CD4-positive, alpha-beta T cell (primary cell): Measurements from ENCODE around the gene CDH13. TPM values are rescaled to one million over a fixed set of nuclear protein-coding genes. Genes with fewer than 3 reads are reported as not detected.

ENCODE experiments used
- ATAC-seq: fragments of 200-7000 bp; cut with Tn5 transposase; one replicate; pipeline ENCODE4 v1.10.0; 2022; ENCODE audit warnings: mild to moderate bottlenecking; ENCODE audit not compliant: poor library complexity
- CTCF ChIA-PET: fragments of 350-600 bp; sonication (Branson Sonifier 250); formaldehyde crosslinking; loops from one replicate; lab custom pipeline; 2021; ENCODE audit warnings: antibody characterized with exemption, inconsistent platforms; lab: Charles Lee
- POLR2A ChIA-PET: fragments of 350-600 bp; sonication (Branson Sonifier 250); formaldehyde crosslinking; loops from one replicate; lab custom pipeline; 2021; ENCODE audit warnings: antibody characterized with exemption, inconsistent platforms; lab: Charles Lee
- DNase-seq, 14 experiments: peaks; one replicate each; pipeline ENCODE4 v3.0.0-alpha.2; 2013 to 2020; ENCODE audit warnings: mixed read lengths in 2 of 14
- H3K27ac ChIP-seq, 2 donors: one replicate each; pipeline versions ENCODE4 v1.5.1 to v1.7.0; 2013; ENCODE audit warnings: low read length in 2 of 2, low read depth in 1 of 2, mild to moderate bottlenecking in 1 of 2
- H3K27me3 ChIP-seq, 2 experiments: 1 replicate in 1 of 2; 2 replicates in 1 of 2; pipeline versions ENCODE4 v1.6.1 to v1.7.0; 2013; ENCODE audit warnings: low read length in 2 of 2, control low read depth in 1 of 2, mild to moderate bottlenecking in 1 of 2, moderate library complexity in 1 of 2; ENCODE audit not compliant: insufficient read depth in 2 of 2, control insufficient read depth in 1 of 2
- H3K36me3 ChIP-seq: one replicate; pipeline ENCODE4 v1.6.1; 2013; ENCODE audit warnings: low read length, control low read depth; ENCODE audit not compliant: insufficient read depth
- H3K4me1 ChIP-seq: one replicate; pipeline ENCODE4 v1.6.1; 2013; ENCODE audit warnings: low read length, control low read depth; ENCODE audit not compliant: insufficient read depth
- H3K4me3 ChIP-seq: one replicate; pipeline ENCODE4 v1.5.1; 2013; ENCODE audit warnings: mild to moderate bottlenecking, low read length, moderate library complexity
- H3K9me3 ChIP-seq, 2 experiments: 1 replicate in 1 of 2; 2 replicates in 1 of 2; pipeline versions ENCODE4 v1.6.1 to v1.7.0; 2013; ENCODE audit warnings: low read length in 2 of 2, mild to moderate bottlenecking in 2 of 2, control low read depth in 1 of 2, moderate library complexity in 1 of 2; ENCODE audit not compliant: control insufficient read depth in 1 of 2, insufficient read depth in 1 of 2
- H3K27ac Mint-ChIP-seq: one replicate; pipeline ENCODE4 v1.8.0; 2020; ENCODE audit warnings: mixed read lengths
- H3K27me3 Mint-ChIP-seq: one replicate; pipeline ENCODE4 v1.8.0; 2021; ENCODE audit warnings: mixed read lengths
- H3K36me3 Mint-ChIP-seq: one replicate; pipeline ENCODE4 v1.8.0; 2021; ENCODE audit warnings: low read depth, mixed read lengths
- H3K4me1 Mint-ChIP-seq: one replicate; pipeline ENCODE4 v1.8.0; 2021; ENCODE audit warnings: low read depth, mixed read lengths
- H3K4me3 Mint-ChIP-seq: one replicate; pipeline ENCODE4 v1.8.0; 2020; ENCODE audit warnings: mild to moderate bottlenecking, mixed read lengths
- H3K9me3 Mint-ChIP-seq: one replicate; pipeline ENCODE4 v1.8.0; 2020; ENCODE audit warnings: mixed read lengths
- CTCF ChIP-seq: fragments of 200-600 bp; IDR thresholded peaks from one replicate; pipeline ENCODE4 v1.8.0; 2022; ENCODE audit warnings: antibody characterized with exemption, mild to moderate bottlenecking
- intact Hi-C, 2 experiments: fragments of 100-400 bp; cut with DNase I in 1 of 2; cut with micrococcal nuclease in 1 of 2; formaldehyde crosslinking; loops; one replicate each; pipeline versions ENCODE4 v1.15.1 to v1.9.0; 2023 to 2025; cut with DNase I, micrococcal nuclease
- total RNA-seq, 174 experiments: library from RNA in 2 of 174; stranded (reverse) in 2 of 174; gene quantifications; one replicate each; pipeline ENCODE4 v1.2.3 and lab custom pipeline; 2021 to 2026

CDH13 gene
- total RNA-seq, 2 experiments from 2014 or later: not detected

GRCh38 chr16:82900559-82900958 is 273.8 kb downstream of the CDH13 start:
- Histone ChIP-seq H3K27ac (no peak overlapping the region), H3K4me1 (no peaks in the 10 kb centered on the region), H3K9me3 (no peaks in the 10 kb centered on the region), H3K36me3 (no peaks in the 10 kb centered on the region), H3K27me3 (no peaks in the 10 kb centered on the region), H3K4me3 (no peak overlapping the region)
- CTCF ChIA-PET: interaction anchor here (0.5 kb wide), 1 partner anchor 47 kb away, joined by 3 read pairs; no protein-coding TSS in a partner anchor
- Mint-ChIP-seq H3K9me3 (no peaks in the 10 kb centered on the region), H3K36me3 (no peaks in the 10 kb centered on the region), H3K4me1 (no peaks in the 10 kb centered on the region), H3K4me3 (no peak overlapping the region), H3K27me3 (no peaks in the 10 kb centered on the region), H3K27ac (no peak overlapping the region)
- ATAC-seq: no peak
- intact Hi-C loops: no loop called here
- TF ChIP-seq CTCF: no peak
- no peak for DNase-seq
- POLR2A ChIA-PET: no interaction called here

- Mint-ChIP-seq H3K36me3 (no peaks in the 10 kb centered on the region), H3K27ac (no peak overlapping the region), H3K9me3 (no peaks in the 10 kb centered on the region), H3K4me1 (no peaks in the 10 kb centered on the region), H3K4me3 (no peak overlapping the region), H3K27me3 (peaks cover 12% of the 10 kb centered on the region)
- POLR2A ChIA-PET: no interaction called here
- no peaks in the 10 kb centered on the region for H3K4me1 ChIP-seq
- H3K4me3 ChIP-seq: no peak overlapping the region
- no peak overlapping the region for H3K27ac ChIP-seq
- no peaks in the 10 kb centered on the region for H3K36me3 ChIP-seq
- no peak for TF ChIP-seq CTCF
- H3K27me3 ChIP-seq: no peaks in the 10 kb centered on the region
- peaks cover 0 to 13% of the 10 kb centered on the region in 2 experiments for H3K9me3 ChIP-seq
- CTCF ChIA-PET: no interaction called here
- intact Hi-C loops: no loop called here
- DNase-seq (no peak), ATAC-seq (no peak)
Measured at GRCh38 chr16:82911925-82912324, 285.2 kb downstream of the CDH13 start.

- TF ChIP-seq CTCF: no peak
- ChIA-PET POLR2A (no interaction called here), CTCF (no interaction called here)
- Mint-ChIP-seq H3K27me3 (peaks cover 21% of the 10 kb centered on the region), H3K4me1 (no peaks in the 10 kb centered on the region), H3K9me3 (no peaks in the 10 kb centered on the region), H3K27ac (no peak overlapping the region), H3K4me3 (no peak overlapping the region), H3K36me3 (no peaks in the 10 kb centered on the region)
- H3K4me1 ChIP-seq: no peaks in the 10 kb centered on the region
- H3K9me3 ChIP-seq: peaks cover 0 to 13% of the 10 kb centered on the region in 2 experiments
- DNase-seq (no peak), ATAC-seq (no peak)
- intact Hi-C loops: no loop called here
- H3K4me3 ChIP-seq: no peak overlapping the region
- no peaks in the 10 kb centered on the region for H3K36me3 ChIP-seq
- H3K27ac ChIP-seq: no peak overlapping the region
- H3K27me3 ChIP-seq: no peaks in the 10 kb centered on the region
Measured at GRCh38 chr16:82915139-82915824, 288.5 kb downstream of the CDH13 start.
